ENCODE data around the gene CHST15.

The CHST15 gene

DNA sequence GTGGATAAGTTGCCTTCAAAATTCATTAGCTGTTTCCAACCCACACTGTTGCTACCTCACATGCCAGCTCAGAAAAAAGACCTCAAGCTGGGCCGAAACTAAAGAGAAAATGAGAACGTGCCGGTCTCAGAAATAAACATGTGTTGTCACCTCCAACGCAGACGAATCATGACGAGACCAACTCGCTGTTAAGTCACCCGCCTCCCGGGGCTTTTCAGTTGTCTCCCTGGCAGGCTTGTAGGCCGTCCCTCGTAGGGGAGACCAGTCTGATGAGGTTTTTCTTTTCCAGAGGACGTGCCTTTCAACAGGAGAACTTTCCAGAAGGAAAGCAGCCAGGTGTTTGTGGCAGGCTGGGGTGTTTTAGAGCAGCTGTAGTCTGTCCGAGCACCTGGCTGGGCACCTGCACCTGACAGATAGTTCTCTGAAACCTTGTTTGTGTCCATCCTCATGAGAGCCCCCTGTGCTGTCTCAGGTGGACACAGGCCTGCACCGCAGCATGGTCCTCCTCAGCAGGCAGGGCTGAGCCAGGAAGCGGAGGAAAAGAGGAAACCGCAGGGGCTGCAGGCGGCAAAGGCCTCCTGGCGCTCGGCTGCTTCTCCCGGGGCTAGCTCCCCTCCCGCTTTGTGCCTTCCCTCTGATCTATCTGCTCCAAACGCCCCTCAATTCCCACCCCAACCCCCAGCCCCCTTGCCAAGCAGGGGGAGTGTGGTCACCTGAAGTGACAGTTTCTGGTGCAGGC is 78.8 kb downstream of the CHST15 start:
- no peak for DNase-seq (ENCODE audit: low read depth in 4 of 4, low spot score in 1 of 4)

GRCh38 chr10:124013916-124014315 is 79.5 kb downstream of the CHST15 start:
- no peak for DNase-seq (ENCODE audit: low read depth in 4 of 4, low spot score in 1 of 4)

DNA sequence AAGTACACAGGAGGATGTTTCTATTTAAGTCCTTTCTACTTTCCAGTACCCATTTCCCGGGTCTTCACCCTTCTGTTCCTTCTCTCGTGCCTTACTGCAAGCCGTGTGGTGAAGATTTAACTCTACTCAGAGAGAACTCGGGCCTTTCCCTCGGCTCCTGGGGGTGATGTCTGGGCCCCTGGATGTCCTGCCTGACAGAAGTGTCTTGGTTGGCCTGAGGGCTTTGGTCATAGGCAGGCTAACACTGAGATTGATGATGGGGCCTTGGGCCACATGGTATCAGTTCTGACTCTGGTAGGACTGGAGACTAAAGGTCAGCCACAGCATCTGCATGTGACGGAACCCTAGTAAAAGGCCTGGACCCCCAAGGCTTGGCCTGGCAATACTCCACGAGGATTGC is 80.4 kb downstream of the CHST15 start:
- DNase-seq (ENCODE audit: low read depth in 4 of 4, low spot score in 1 of 4): no peak

- no peak for DNase-seq (ENCODE audit: low read depth in 4 of 4, low spot score in 1 of 4)
These were observed 80.8 kb downstream of the CHST15 start for GRCh38 chr10:124012583-124012982.

GRCh38 chr10:124012066-124012465 is 81.3 kb downstream of the CHST15 start:
- DNase-seq (ENCODE audit: low read depth in 4 of 4, low spot score in 1 of 4): no peak

DNA sequence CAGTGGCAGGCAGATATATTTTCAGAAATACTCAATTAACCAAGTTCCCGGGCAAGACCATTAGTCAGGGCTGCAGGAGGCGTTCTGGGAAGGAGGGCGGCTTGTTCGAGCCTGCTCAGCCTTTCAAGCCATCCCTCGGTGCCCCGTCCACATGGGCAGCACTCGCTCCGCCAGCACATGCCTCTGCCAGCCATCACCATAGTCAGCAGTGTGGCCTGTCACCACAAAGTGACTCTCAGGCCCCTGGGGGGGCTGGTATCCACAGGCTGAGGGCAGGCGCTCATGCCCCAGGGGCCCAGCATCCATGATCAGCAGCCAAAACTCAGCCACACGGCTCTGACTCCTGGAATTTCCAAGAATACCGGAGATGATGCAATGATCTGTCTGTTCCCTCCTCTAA is 81.9 kb downstream of the CHST15 start:
- no peak for DNase-seq (ENCODE audit: low read depth in 4 of 4, low spot score in 1 of 4)

DNA sequence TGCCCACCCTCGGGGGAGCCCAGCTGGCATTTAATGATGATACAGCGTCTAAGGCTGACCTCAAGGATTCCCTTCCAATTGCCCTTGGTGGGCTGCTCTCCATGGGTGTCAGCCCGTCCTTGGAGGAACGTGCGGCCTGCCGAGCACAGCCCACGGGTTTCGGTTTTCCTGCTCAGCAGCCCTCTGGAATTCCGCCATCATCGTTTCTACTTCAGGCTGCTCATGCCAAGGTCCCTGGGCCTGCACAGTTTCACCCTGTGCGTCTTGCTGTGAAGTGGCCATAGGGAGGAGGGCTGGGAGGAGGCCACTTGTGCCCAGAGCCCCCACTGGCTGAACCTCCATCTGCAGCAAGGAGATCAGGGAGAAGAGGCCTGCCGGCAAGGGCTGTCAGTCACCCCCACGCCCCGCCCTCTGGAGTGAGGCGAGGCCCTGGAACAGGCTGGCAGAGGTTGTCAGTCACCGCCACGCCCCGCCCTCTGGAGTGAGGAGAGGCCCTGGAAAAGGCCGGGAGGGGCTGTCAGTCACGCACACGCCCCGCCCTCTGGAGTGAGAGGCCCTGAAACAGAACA is 82.8 kb downstream of the CHST15 start:
- no peak for DNase-seq (ENCODE audit: low read depth in 4 of 4, low spot score in 1 of 4)

GRCh38 chr10:124010024-124010423 is 83.4 kb downstream of the CHST15 start:
- no peak for DNase-seq (ENCODE audit: low read depth in 4 of 4, low spot score in 1 of 4)

DNA sequence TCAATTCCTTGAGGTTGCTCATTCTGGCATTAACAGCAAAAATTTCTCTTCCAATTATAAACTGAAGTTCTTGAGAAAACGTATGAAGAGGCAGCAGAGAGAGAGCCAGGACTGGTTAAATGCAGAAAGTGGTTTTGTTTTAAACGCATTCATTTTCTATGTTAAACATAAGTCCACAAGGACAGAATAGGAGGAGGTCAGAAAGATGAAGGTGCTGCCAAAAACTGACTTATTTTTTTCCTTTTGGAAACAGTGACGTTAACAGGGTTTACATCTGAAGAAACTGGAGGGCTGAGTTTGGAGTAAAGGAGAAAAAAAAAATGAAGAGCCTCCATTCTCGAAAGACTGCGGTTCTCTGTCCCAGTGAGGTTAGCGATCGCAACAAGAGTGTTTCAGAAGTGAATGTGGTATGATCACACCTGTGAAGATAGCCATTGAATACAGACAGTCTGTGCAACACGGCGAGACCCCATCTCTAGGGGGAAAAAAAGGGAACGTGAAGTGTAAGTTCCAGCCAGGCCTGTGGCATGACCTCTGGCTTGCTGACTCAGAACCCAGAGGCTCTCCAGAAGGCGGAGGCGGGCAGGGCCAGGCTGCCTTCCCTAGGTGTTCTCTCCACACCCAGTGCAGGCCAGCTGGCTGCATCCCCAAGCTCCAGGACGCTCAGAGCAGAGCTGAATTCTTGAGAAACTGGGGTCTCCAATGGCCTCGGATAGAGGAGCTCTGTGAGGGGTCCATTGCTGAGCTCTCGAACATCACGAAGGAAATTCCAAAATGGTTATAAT is 84.0 kb downstream of the CHST15 start:
- DNase-seq (ENCODE audit: low read depth in 4 of 4, low spot score in 1 of 4): no peak

DNA sequence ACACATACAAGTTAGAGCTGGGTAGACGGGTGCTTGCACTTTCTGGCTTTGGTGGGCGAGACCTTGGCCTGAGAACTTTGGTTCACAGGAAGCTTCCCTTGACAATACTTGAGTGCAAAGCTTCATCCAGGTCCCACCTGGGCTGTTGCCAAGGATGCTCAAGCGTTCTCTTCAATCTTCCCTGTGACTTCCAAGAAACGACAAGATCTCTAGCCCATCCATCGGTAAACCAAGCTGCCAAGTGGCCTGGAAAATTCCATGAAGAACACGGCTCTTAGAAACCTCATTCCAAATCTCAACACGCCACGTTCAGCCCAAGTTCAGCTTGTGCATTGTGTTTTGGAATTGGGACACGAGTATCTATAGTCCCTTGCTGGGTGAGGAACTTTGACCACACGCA is 84.7 kb downstream of the CHST15 start:
- no peak for DNase-seq (ENCODE audit: low read depth in 4 of 4, low spot score in 1 of 4)

DNA sequence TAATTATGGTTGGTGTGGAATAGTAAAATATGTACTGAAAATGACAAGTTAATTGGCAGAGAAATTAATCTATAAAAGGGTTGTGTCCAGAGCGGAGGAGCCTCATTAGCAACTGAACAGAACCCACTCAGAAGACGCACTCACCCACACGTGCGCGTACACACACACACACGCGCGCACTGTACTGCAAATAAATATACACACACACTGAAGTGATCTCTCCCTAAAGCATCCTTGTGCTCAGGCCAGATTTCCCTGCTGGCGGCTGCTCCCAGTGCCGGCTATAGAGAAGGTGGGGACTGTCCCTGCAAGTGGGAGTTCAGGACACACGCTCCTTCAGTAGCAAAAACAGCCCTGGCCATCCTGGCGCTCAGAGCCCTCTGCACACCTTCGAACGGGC is 85.2 kb downstream of the CHST15 start:
- DNase-seq (ENCODE audit: low read depth in 4 of 4, low spot score in 1 of 4): no peak

GRCh38 chr10:124007773-124008145 is 85.6 kb downstream of the CHST15 start:
- DNase-seq (ENCODE audit: low read depth in 4 of 4, low spot score in 1 of 4): no peak

- DNase-seq (ENCODE audit: low read depth in 4 of 4, low spot score in 1 of 4): no peak
These were observed 86.2 kb downstream of the CHST15 start for GRCh38 chr10:124007102-124007772.

- no peak for DNase-seq (ENCODE audit: low read depth in 4 of 4, low spot score in 1 of 4)
These were observed 86.9 kb downstream of the CHST15 start for GRCh38 chr10:124006526-124006925.

DNA sequence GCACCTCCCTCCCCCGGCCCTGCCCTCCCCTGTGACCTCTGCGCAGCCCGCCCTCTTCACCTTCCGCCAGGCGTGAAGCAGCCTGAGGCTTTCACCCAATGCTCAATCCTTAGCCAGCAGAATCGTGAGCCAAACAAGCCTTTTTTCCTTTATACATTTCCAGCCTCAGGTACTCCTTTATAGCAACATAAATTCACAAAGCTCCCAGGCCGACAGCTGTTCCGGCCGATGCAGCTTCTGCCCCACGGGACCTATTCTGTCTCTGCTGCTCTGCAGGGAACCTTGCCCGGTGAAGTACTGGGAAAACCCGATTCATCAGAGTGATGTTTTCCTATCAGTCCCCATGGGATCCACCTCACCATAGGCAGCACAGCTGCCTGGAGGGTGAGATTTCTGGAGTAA is 87.4 kb downstream of the CHST15 start:
- DNase-seq (ENCODE audit: low read depth in 4 of 4, low spot score in 1 of 4): no peak

GRCh38 chr10:124005091-124005490 is 88.3 kb downstream of the CHST15 start:
- no peak for DNase-seq (ENCODE audit: low read depth in 4 of 4, low spot score in 1 of 4)

DNA sequence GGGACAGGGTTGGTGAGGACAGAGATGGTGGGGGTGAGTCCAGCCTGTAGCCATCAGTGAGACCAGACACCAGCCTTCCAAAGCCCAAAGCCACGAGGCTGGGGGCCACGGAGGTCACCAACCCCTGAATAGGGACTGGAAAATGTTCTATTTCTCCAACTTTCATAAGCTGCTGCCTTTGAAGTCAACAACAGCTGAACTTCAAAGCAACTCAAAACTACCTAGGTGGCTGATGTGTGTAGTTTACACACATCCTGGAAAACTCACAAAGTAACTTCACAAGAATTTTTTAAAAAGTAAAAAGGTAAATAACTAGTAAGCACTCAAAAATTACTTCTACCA is 88.8 kb downstream of the CHST15 start:
- DNase-seq (ENCODE audit: low read depth in 4 of 4, low spot score in 1 of 4): no peak

DNA sequence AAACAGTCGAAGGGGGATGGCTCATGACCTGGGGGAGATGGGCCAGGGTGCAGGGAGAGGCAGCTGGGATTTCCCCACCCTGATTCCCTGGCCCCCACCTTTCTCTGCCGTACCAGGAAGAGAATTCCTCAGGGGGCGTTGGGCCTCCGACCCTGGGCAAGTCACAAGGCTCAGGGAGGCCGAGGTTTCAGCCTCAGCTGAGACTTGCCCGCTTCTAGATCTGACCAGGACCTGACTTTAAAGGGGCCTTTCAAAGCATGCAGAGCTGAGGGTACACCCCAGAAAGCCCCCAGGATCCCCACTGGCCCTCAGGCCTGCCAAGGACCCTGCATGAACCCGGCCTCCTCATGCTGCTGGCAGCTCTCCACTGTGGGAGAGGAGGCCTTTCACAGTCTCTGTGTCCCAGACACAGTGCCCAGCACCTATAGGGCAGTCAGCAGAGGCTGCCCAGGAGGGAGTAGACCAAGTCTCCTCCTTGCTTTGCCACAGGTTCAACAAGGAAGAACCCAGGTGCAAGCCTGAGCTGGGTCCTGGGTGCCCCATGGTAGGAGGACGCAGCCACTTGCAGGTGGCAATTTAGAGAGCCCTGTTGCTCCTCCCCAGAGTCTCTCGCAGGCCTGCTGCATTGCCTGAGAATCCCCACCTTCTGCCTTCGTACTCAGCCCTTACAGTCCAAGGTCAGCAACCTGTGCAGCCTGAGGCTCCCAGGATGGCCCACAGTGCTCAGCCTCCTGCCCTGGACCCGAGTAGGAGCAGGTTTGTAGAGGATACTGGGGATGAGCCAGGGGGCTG is 89.3 kb downstream of the CHST15 start:
- no peak for DNase-seq (ENCODE audit: low read depth in 4 of 4, low spot score in 1 of 4)

- no peak for DNase-seq (ENCODE audit: low read depth in 4 of 4, low spot score in 1 of 4)
These were observed 89.9 kb downstream of the CHST15 start for GRCh38 chr10:124003481-124003870.

GRCh38 chr10:124003070-124003419 is 90.4 kb downstream of the CHST15 start:
- no peak for DNase-seq (ENCODE audit: low read depth in 4 of 4, low spot score in 1 of 4)

- DNase-seq (ENCODE audit: low read depth in 4 of 4, low spot score in 1 of 4): no peak
These were observed 90.9 kb downstream of the CHST15 start for GRCh38 chr10:124002391-124003069.

All from stimulated activated CD4-positive, alpha-beta T cell treated with anti-CD3 and anti-CD28 coated beads, Interleukin-1b, Interleukin-23, amount 100 ng/mL, for 24 hours (primary cell).